Neural cell (in vitro differentiated cells): ENCODE results near the gene PAPPA2. TPM values are rescaled to one million over a fixed set of nuclear protein-coding genes. Genes with fewer than 3 reads are reported as not detected.

Source experiments
- H2AFZ ChIP-seq: fragments of 200-600, 300-800 bp; sonication (generic), shearing (Covaris generic); 2 replicates; pipeline ENCODE4 v1.6.0; 2014; ENCODE audit warnings: low read depth, mild to moderate bottlenecking, antibody characterized with exemption, low read length, moderate library complexity
- H3F3A ChIP-seq: fragments of 200-600 bp; shearing (Covaris generic); 2 replicates; pipeline ENCODE4 v1.6.1; 2016; ENCODE audit warnings: mild to moderate bottlenecking, moderate library complexity, mixed read lengths, antibody characterized with exemption, low read length; ENCODE audit not compliant: insufficient read depth, poor library complexity, severe bottlenecking
- H3K27ac ChIP-seq: fragments of 200-600, 300-800 bp; sonication (generic), shearing (Covaris generic); 2 replicates; pipeline ENCODE4 v1.5.1; 2014; ENCODE audit warnings: mild to moderate bottlenecking, low read length, moderate library complexity
- H3K27me3 ChIP-seq: fragments of 300-800, 200-600 bp; sonication (generic), shearing (Covaris generic); 2 replicates; pipeline ENCODE4 v1.6.0; 2014; ENCODE audit warnings: mild to moderate bottlenecking, low read depth, low read length, moderate library complexity; ENCODE audit not compliant: insufficient read depth
- H3K36me3 ChIP-seq: fragments of 300-800, 200-600 bp; sonication (generic), shearing (Covaris generic); 2 replicates; pipeline ENCODE4 v1.5.1; 2014; ENCODE audit warnings: mild to moderate bottlenecking, antibody characterized with exemption, low read length, moderate library complexity; ENCODE audit not compliant: insufficient read depth
- H3K4me2 ChIP-seq: fragments of 300-800, 200-600 bp; sonication (generic), shearing (Covaris generic); 2 replicates; pipeline ENCODE4 v1.6.0; 2014; ENCODE audit warnings: mild to moderate bottlenecking, low read length
- H3K4me3 ChIP-seq: fragments of 300-800, 200-600 bp; sonication (generic), shearing (Covaris generic); 2 replicates; pipeline ENCODE4 v1.5.1; 2014; ENCODE audit warnings: mild to moderate bottlenecking, low read length, moderate library complexity
- H3K79me2 ChIP-seq: fragments of 200-600 bp; shearing (Covaris generic); replicated peaks from 2 replicates; pipeline ENCODE4 v1.6.0; 2014; ENCODE audit warnings: mild to moderate bottlenecking, low read length, moderate library complexity; ENCODE audit not compliant: insufficient read depth
- H3K9ac ChIP-seq: fragments of 300-800, 200-600 bp; sonication (generic), shearing (Covaris generic); 2 replicates; pipeline ENCODE4 v1.6.1; 2016; ENCODE audit warnings: mild to moderate bottlenecking, low read length, mixed read lengths
- H3K9me2 ChIP-seq: fragments of 200-600 bp; shearing (Covaris generic); 2 replicates; pipeline ENCODE4 v1.6.1; 2016; ENCODE audit warnings: mild to moderate bottlenecking, low read length, mixed read lengths; ENCODE audit not compliant: insufficient read depth
- H3K9me3 ChIP-seq: fragments of 200-600, 300-800 bp; sonication (generic), shearing (Covaris generic); 2 replicates; pipeline ENCODE4 v1.6.1; 2016; ENCODE audit warnings: mild to moderate bottlenecking, mixed run types, low read length, moderate library complexity, mixed read lengths
- H4K20me1 ChIP-seq: fragments of 200-600 bp; shearing (Covaris generic); 2 replicates; pipeline ENCODE4 v1.6.1; 2016; ENCODE audit warnings: mild to moderate bottlenecking, mixed run types; ENCODE audit not compliant: insufficient read depth
- EP300 ChIP-seq: fragments of 450-650 bp; conservative IDR thresholded peaks from 2 replicates; pipeline ENCODE4 v1.6.1; 2014; ENCODE audit warnings: antibody characterized with exemption, mild to moderate bottlenecking, moderate library complexity; ENCODE audit not compliant: poor library complexity, severe bottlenecking
- EZH2 ChIP-seq: fragments of 200-600, 300-800 bp; shearing (Covaris generic), sonication (generic); IDR thresholded peaks from 2 replicates; pipeline ENCODE4 v1.6.1; 2014; ENCODE audit warnings: antibody characterized with exemption, low read length, borderline replicate concordance, mild to moderate bottlenecking; ENCODE audit not compliant: insufficient read depth, poor library complexity, severe bottlenecking
- MXI1 ChIP-seq: fragments of 450-650 bp; conservative IDR thresholded peaks from 2 replicates; pipeline ENCODE4 v1.6.1; 2014; ENCODE audit warnings: antibody characterized with exemption, mild to moderate bottlenecking; ENCODE audit not compliant: poor library complexity, severe bottlenecking
- POLR2AphosphoS5 ChIP-seq: IDR thresholded peaks from 2 replicates; pipeline ENCODE4 v1.6.1; 2012
- RAD21 ChIP-seq: fragments of 450-650 bp; conservative IDR thresholded peaks from 2 replicates; pipeline ENCODE4 v1.6.1; 2014; ENCODE audit warnings: antibody characterized with exemption, mild to moderate bottlenecking, moderate library complexity
- SMC3 ChIP-seq: fragments of 450-650 bp; conservative IDR thresholded peaks from 2 replicates; pipeline ENCODE4 v1.6.1; 2014; ENCODE audit warnings: antibody characterized with exemption, mild to moderate bottlenecking, moderate library complexity; ENCODE audit not compliant: poor library complexity
- TAF1 ChIP-seq: IDR thresholded peaks from 2 replicates; pipeline ENCODE4 v1.6.1; 2012; ENCODE audit warnings: low read depth
- polyA plus RNA-seq: library from polyadenylated mRNA; depleted of rRNA; stranded (reverse); fragments of >200 nt; gene quantifications from 2 replicates; pipeline ENCODE4 v1.2.3, GENCODE V29; 2014
- TF ChIP-seq, protein P1 (sequence below): IDR thresholded peaks from 2 replicates; pipeline ENCODE4 v1.6.1; 2012; ENCODE audit warnings: borderline replicate concordance
- TF ChIP-seq, protein P2 (sequence below): fragments of 450-650 bp; IDR thresholded peaks from 2 replicates; pipeline ENCODE4 v1.5.1; 2014; ENCODE audit warnings: antibody characterized with exemption, mild to moderate bottlenecking, moderate library complexity; ENCODE audit not compliant: poor library complexity, severe bottlenecking

The PAPPA2 gene
- polyA plus RNA-seq, 1 donor from 2014 or later, result 0.59 TPM

DNA sequence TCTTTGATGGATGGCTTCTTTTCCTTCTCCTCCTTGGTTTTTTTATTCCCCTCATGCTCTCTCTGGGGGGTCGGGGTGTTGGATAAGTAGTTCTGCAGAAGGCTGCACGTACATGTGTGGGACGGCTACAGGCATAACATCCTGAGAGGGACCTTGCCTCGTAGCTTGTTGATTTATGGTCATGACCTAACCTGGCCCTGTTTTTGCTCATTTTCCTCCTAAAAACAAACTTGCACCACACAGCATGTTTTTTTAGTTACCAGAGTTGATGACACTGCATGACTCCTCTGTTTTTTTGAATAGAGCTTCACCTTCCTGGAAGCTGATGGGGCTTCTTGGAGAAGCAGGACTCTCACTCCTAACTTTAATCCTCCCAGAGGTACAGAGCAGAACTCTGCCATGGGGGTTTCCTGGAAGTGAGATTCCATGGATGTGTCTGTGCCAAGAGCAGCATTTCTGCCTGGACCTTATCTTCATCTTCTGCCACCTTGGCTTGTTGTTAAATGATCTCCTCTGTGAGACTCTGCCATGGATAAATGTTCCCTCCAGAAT lies 114.7 kb downstream of the PAPPA2 start:
- H4K20me1 ChIP-seq, result no peaks in the 10 kb centered on the region
- no peak overlapping the region for H3K9ac ChIP-seq
- TF ChIP-seq SMC3 (no peak), RAD21 (no peak), TAF1 (no peak), MXI1 (no peak), EP300 (no peak), POLR2AphosphoS5 (no peak), EZH2 (no peak)
- TF ChIP-seq, protein P1, sequence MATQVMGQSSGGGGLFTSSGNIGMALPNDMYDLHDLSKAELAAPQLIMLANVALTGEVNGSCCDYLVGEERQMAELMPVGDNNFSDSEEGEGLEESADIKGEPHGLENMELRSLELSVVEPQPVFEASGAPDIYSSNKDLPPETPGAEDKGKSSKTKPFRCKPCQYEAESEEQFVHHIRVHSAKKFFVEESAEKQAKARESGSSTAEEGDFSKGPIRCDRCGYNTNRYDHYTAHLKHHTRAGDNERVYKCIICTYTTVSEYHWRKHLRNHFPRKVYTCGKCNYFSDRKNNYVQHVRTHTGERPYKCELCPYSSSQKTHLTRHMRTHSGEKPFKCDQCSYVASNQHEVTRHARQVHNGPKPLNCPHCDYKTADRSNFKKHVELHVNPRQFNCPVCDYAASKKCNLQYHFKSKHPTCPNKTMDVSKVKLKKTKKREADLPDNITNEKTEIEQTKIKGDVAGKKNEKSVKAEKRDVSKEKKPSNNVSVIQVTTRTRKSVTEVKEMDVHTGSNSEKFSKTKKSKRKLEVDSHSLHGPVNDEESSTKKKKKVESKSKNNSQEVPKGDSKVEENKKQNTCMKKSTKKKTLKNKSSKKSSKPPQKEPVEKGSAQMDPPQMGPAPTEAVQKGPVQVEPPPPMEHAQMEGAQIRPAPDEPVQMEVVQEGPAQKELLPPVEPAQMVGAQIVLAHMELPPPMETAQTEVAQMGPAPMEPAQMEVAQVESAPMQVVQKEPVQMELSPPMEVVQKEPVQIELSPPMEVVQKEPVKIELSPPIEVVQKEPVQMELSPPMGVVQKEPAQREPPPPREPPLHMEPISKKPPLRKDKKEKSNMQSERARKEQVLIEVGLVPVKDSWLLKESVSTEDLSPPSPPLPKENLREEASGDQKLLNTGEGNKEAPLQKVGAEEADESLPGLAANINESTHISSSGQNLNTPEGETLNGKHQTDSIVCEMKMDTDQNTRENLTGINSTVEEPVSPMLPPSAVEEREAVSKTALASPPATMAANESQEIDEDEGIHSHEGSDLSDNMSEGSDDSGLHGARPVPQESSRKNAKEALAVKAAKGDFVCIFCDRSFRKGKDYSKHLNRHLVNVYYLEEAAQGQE, result no peak
- TF ChIP-seq, protein P2, sequence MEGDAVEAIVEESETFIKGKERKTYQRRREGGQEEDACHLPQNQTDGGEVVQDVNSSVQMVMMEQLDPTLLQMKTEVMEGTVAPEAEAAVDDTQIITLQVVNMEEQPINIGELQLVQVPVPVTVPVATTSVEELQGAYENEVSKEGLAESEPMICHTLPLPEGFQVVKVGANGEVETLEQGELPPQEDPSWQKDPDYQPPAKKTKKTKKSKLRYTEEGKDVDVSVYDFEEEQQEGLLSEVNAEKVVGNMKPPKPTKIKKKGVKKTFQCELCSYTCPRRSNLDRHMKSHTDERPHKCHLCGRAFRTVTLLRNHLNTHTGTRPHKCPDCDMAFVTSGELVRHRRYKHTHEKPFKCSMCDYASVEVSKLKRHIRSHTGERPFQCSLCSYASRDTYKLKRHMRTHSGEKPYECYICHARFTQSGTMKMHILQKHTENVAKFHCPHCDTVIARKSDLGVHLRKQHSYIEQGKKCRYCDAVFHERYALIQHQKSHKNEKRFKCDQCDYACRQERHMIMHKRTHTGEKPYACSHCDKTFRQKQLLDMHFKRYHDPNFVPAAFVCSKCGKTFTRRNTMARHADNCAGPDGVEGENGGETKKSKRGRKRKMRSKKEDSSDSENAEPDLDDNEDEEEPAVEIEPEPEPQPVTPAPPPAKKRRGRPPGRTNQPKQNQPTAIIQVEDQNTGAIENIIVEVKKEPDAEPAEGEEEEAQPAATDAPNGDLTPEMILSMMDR, result no peak
- no peaks in the 10 kb centered on the region for H3F3A ChIP-seq
- no peaks in the 10 kb centered on the region for H3K27me3 ChIP-seq
- H3K4me3 ChIP-seq, result no peak overlapping the region
- H3K4me2 ChIP-seq, result no peak overlapping the region
- no peaks in the 10 kb centered on the region for H3K9me3 ChIP-seq
- H3K27ac ChIP-seq, result no peak overlapping the region
- H3K36me3 ChIP-seq, result no peaks in the 10 kb centered on the region
- no peaks in the 10 kb centered on the region for H3K9me2 ChIP-seq
- no peak overlapping the region for H2AFZ ChIP-seq
- no peaks in the 10 kb centered on the region for H3K79me2 ChIP-seq

DNA sequence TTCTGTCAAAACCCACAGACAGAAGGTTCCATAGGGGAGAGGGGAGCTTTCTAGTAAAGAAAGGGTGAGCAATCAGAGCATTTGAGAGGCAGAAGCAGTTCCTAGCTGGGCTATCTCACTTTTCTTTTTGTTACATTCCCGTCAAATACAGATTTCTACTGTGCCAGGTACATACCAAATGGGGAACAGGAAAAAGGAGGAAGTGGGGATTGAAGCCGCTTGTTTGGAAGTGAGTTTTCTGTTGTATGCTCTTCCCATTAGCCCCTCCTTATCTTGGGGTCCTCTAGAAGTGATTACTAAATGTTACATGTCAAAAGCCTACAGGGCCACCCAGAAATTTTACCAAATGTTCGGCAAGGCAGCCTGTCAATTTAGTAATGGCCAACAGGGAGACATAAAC lies 116.1 kb downstream of the PAPPA2 start:
- H3K9me3 ChIP-seq, result no peaks in the 10 kb centered on the region
- H3K9ac ChIP-seq, result no peak overlapping the region
- no peak overlapping the region for H3K27ac ChIP-seq
- no peaks in the 10 kb centered on the region for H3K27me3 ChIP-seq
- H3K36me3 ChIP-seq, result no peaks in the 10 kb centered on the region
- no peak overlapping the region for H3K4me2 ChIP-seq
- TF ChIP-seq, protein P2, result no peak
- TF ChIP-seq SMC3 (no peak), EZH2 (no peak), MXI1 (no peak), EP300 (no peak), TAF1 (no peak), POLR2AphosphoS5 (no peak), RAD21 (no peak)
- TF ChIP-seq, protein P1, result no peak
- no peak overlapping the region for H2AFZ ChIP-seq
- H3K79me2 ChIP-seq, result no peaks in the 10 kb centered on the region
- no peaks in the 10 kb centered on the region for H4K20me1 ChIP-seq
- no peak overlapping the region for H3K4me3 ChIP-seq
- no peaks in the 10 kb centered on the region for H3F3A ChIP-seq
- no peaks in the 10 kb centered on the region for H3K9me2 ChIP-seq
